Measurements from ENCODE around the gene MRPL23. TPM values are rescaled to one million over a fixed set of nuclear protein-coding genes. Genes with fewer than 3 reads are reported as not detected.

MRPL23 gene
- polyA plus RNA-seq, 1 donor: 70.2 TPM

- Histone ChIP-seq H3K27ac (ENCODE audit: low read length) (no peak overlapping the region), H3K27me3 (ENCODE audit: control insufficient read depth, insufficient read depth, low read length) (no peaks in the 10 kb centered on the region), H3K9me3 (ENCODE audit: control insufficient read depth, low read depth, low read length) (no peaks in the 10 kb centered on the region), H3K4me1 (ENCODE audit: control insufficient read depth, insufficient read depth, low read length) (no peaks in the 10 kb centered on the region), H3K4me3 (ENCODE audit: low read length) (no peak overlapping the region), H3K36me3 (ENCODE audit: control insufficient read depth, insufficient read depth, low read length) (no peaks in the 10 kb centered on the region)
- no CpG with 5 or more reads among the region's 13 CpGs for WGBS (ENCODE audit: insufficient coverage, low lambda C conversion rate)
- no peak for DNase-seq
Observed at GRCh38 chr11:1975185-1975584, 28.1 kb downstream of the MRPL23 start.

DNA sequence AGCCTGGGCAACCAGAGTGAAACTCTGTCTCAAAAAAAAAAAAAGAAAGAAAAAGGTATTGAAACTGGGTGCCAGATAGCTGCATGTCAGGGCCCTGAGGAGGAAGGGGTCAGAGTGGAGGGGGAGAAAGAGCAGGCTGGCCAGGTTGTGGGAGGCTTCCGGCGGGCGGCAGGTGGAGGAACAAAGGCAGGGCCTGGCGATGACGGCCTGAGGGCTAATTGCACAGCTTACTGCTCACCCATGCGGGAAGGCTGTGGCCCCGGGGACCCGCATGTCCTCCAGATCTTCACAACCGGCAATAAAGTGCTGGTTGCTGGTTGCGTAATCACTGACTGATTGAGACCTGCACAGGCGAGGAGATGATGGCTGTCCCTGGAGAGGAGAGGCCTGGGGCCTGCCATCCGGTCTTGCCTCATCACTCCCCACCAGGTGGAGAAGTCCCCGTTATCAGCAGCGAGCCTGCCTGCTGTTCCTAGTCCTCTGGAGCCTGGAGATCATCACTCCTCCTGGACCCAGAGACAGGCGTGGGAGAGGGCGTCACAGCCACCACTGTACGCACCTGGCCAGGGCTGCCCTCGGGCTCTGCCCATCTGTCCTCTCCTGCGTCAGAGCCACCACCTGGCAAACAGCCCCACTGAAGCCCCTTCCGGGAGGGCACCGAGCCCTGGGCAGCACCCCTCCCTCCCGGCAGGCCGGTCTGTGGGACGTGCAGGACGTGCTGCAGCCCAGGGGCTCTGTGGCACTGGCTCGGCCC, 31.8 kb downstream of the MRPL23 start:
- H3K9me3 ChIP-seq (ENCODE audit: control insufficient read depth, low read depth, low read length): no peaks in the 10 kb centered on the region
- WGBS (ENCODE audit: insufficient coverage, low lambda C conversion rate): no CpG with 5 or more reads among the region's 26 CpGs
- H3K4me3 ChIP-seq (ENCODE audit: low read length): no peak overlapping the region
- DNase-seq: no peak
- no peaks in the 10 kb centered on the region for H3K27me3 ChIP-seq (ENCODE audit: control insufficient read depth, insufficient read depth, low read length)
- peaks cover 3% of the 10 kb centered on the region for H3K4me1 ChIP-seq (ENCODE audit: control insufficient read depth, insufficient read depth, low read length)
- H3K36me3 ChIP-seq (ENCODE audit: control insufficient read depth, insufficient read depth, low read length): no peaks in the 10 kb centered on the region
- H3K27ac ChIP-seq (ENCODE audit: low read length): no peak overlapping the region

- Histone ChIP-seq H3K36me3 (ENCODE audit: control insufficient read depth, insufficient read depth, low read length) (no peaks in the 10 kb centered on the region), H3K4me1 (ENCODE audit: control insufficient read depth, insufficient read depth, low read length) (peaks cover 3% of the 10 kb centered on the region), H3K9me3 (ENCODE audit: control insufficient read depth, low read depth, low read length) (no peaks in the 10 kb centered on the region), H3K27me3 (ENCODE audit: control insufficient read depth, insufficient read depth, low read length) (no peaks in the 10 kb centered on the region), H3K4me3 (ENCODE audit: low read length) (no peak overlapping the region), H3K27ac (ENCODE audit: low read length) (no peak overlapping the region)
- DNase-seq: no peak
- no CpG with 5 or more reads among the region's 11 CpGs for WGBS (ENCODE audit: insufficient coverage, low lambda C conversion rate)
Observed at GRCh38 chr11:1979607-1980006, 32.5 kb downstream of the MRPL23 start.

DNA sequence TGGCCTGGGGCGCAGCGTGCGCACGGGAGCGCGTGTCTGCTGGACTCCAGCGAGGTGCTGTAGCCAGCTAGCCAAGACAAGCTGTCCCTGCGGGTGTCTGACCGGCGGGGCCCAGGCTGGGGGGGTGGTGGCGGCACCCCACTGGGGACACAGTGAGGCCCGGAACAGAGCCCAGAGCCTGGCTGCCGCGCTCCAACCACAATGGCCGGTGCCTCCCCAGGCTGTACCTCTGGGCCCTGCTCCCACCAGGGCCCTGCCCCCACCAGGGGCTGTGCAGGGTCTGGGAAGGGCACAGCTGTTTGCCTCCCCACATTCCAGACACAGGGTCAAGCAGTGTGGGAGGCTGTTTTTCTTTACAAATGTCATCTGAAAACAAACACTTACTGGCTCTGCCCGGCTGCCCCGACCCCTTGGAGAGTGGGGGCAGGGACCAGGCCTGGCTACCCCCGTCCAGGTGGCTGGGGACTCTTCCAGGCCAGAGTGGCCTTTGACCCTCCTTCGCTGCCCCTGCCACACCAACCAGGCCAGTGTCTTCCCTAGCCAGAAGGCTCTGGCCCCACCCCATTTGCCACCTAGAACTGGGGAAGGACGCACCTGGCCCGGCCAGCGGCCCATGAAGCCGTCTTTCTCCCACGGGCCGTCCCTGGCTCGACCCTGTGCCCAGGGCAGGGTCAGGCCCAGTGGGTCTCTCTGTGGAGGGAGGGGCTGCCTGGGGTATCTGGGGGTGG, 35.9 kb downstream of the MRPL23 start:
- Histone ChIP-seq H3K36me3 (ENCODE audit: control insufficient read depth, insufficient read depth, low read length) (no peaks in the 10 kb centered on the region), H3K9me3 (ENCODE audit: control insufficient read depth, low read depth, low read length) (no peaks in the 10 kb centered on the region), H3K4me3 (ENCODE audit: low read length) (no peak overlapping the region), H3K4me1 (ENCODE audit: control insufficient read depth, insufficient read depth, low read length) (peaks cover 3% of the 10 kb centered on the region), H3K27me3 (ENCODE audit: control insufficient read depth, insufficient read depth, low read length) (no peaks in the 10 kb centered on the region), H3K27ac (ENCODE audit: low read length) (no peak overlapping the region)
- DNase-seq: no peak
- WGBS (ENCODE audit: insufficient coverage, low lambda C conversion rate): no CpG with 5 or more reads among the region's 26 CpGs

- Histone ChIP-seq H3K9me3 (ENCODE audit: control insufficient read depth, low read depth, low read length) (no peaks in the 10 kb centered on the region), H3K27me3 (ENCODE audit: control insufficient read depth, insufficient read depth, low read length) (no peaks in the 10 kb centered on the region), H3K4me3 (ENCODE audit: low read length) (no peak overlapping the region), H3K36me3 (ENCODE audit: control insufficient read depth, insufficient read depth, low read length) (no peaks in the 10 kb centered on the region), H3K4me1 (ENCODE audit: control insufficient read depth, insufficient read depth, low read length) (peaks cover 3% of the 10 kb centered on the region), H3K27ac (ENCODE audit: low read length) (no peak overlapping the region)
- DNase-seq: peak in 1 of 2 donors; percentile 11
- no CpG with 5 or more reads among the region's 12 CpGs for WGBS (ENCODE audit: insufficient coverage, low lambda C conversion rate)
Observed at GRCh38 chr11:1983601-1983961, 36.4 kb downstream of the MRPL23 start.

DNA sequence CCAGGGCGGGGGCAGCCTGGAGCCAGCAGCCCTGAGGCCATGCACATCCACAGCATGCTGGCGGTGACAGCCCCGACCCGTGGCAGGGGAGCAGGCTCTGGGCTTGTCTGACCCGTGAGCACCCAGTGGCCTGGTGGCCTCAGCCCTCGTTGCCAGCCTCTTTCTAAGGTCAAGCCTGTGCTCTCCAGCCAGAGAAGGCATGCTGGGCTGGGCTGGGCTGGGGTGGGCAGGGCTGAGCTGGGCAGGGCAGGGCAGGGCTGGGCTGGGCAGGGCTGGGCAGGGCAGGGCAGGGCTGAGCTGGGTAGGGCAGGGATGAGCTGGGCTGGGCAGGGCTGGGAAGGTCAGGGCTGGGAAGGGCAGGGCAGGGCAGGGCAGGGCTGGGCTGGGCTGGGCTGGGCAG, 39.9 kb downstream of the MRPL23 start:
- no peak overlapping the region for H3K27ac ChIP-seq (ENCODE audit: low read length)
- no CpG with 5 or more reads among the region's 6 CpGs for WGBS (ENCODE audit: insufficient coverage, low lambda C conversion rate)
- DNase-seq: no peak

GRCh38 chr11:1988174-1988573, 41.0 kb downstream of the MRPL23 start:
- peaks cover 9% of the 10 kb centered on the region for H3K4me1 ChIP-seq (ENCODE audit: control insufficient read depth, insufficient read depth, low read length)
- no peaks in the 10 kb centered on the region for H3K9me3 ChIP-seq (ENCODE audit: control insufficient read depth, low read depth, low read length)
- H3K27ac ChIP-seq (ENCODE audit: low read length): peak overlapping the region; percentile 83
- H3K36me3 ChIP-seq (ENCODE audit: control insufficient read depth, insufficient read depth, low read length): no peaks in the 10 kb centered on the region
- no peak for DNase-seq
- no CpG with 5 or more reads among the region's 11 CpGs for WGBS (ENCODE audit: insufficient coverage, low lambda C conversion rate)
- no peak overlapping the region for H3K4me3 ChIP-seq (ENCODE audit: low read length)
- no peaks in the 10 kb centered on the region for H3K27me3 ChIP-seq (ENCODE audit: control insufficient read depth, insufficient read depth, low read length)

More for the DNA sequence above, 39.9 kb downstream of the MRPL23 start:
- no peaks in the 10 kb centered on the region for H3K36me3 ChIP-seq (ENCODE audit: control insufficient read depth, insufficient read depth, low read length)
- peaks cover 7% of the 10 kb centered on the region for H3K4me1 ChIP-seq (ENCODE audit: control insufficient read depth, insufficient read depth, low read length)
- H3K27me3 ChIP-seq (ENCODE audit: control insufficient read depth, insufficient read depth, low read length): no peaks in the 10 kb centered on the region
- H3K9me3 ChIP-seq (ENCODE audit: control insufficient read depth, low read depth, low read length): no peaks in the 10 kb centered on the region
- H3K4me3 ChIP-seq (ENCODE audit: low read length): no peak overlapping the region

DNA sequence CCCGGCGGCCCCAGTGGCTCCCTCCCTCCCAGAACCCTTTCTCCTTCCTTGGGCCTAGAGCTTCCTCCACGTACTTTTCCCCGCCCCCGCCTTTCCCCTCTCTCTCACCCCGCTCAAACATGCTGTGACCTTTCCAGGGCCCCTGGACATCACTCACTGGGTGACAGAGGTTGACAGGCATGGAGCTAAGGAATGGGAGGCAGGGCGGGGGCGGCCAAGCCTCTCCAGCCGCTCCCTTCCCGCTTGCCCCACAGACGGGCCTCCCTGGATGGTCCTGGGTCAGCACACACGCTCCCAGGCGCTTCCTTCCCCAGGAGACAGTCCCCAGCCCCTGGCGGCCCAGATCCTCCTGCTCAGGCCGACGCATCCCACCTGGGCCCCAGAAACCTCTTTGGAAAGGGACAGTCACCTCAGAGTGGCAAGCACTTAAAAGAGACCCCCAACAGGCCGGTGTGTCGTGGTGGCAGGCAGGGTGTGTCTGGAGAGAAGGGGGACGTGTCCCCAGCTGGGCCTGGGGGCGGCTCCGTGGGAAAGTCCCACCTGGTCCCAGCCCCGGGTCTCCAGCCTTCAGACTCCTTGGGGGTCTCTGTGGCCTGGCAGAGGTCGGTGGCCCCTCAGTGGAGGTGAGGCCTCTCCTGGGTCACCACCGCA, 41.7 kb downstream of the MRPL23 start:
- no CpG with 5 or more reads among the region's 24 CpGs for WGBS (ENCODE audit: insufficient coverage, low lambda C conversion rate)
- peak in 1 of 2 donors; percentile 77 for DNase-seq

DNA sequence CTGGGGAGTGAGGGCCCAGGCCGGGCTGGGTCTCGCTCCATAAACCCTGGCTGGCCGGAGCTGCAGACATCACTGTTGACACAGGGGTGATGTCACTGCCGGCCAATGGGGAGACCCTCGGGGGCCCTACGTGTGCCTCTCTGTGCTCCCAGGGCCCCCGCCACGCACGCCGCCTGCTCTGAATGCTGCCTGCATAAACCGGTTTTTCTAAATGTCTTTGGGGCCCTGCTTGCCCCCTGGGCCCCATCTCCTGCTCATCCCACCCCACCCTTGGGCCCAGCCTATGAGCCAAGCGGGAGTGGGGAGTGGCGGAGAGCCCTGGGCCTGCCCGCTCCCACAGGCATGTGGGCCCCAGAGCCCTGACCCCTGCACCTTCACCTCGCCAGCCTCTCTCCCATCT, 42.8 kb downstream of the MRPL23 start:
- Histone ChIP-seq H3K9me3 (ENCODE audit: control insufficient read depth, low read depth, low read length) (no peaks in the 10 kb centered on the region), H3K36me3 (ENCODE audit: control insufficient read depth, insufficient read depth, low read length) (no peaks in the 10 kb centered on the region), H3K27me3 (ENCODE audit: control insufficient read depth, insufficient read depth, low read length) (no peaks in the 10 kb centered on the region), H3K4me3 (ENCODE audit: low read length) (no peak overlapping the region), H3K27ac (ENCODE audit: low read length) (peak overlapping the region; percentile 70), H3K4me1 (ENCODE audit: control insufficient read depth, insufficient read depth, low read length) (peaks cover 8% of the 10 kb centered on the region)
- no peak for DNase-seq
- WGBS (ENCODE audit: insufficient coverage, low lambda C conversion rate): no CpG with 5 or more reads among the region's 15 CpGs

More for the DNA sequence above, 41.7 kb downstream of the MRPL23 start:
- Histone ChIP-seq H3K9me3 (ENCODE audit: control insufficient read depth, low read depth, low read length) (no peaks in the 10 kb centered on the region), H3K4me3 (ENCODE audit: low read length) (no peak overlapping the region), H3K27ac (ENCODE audit: low read length) (peak overlapping the region; percentile 83), H3K4me1 (ENCODE audit: control insufficient read depth, insufficient read depth, low read length) (peaks cover 8% of the 10 kb centered on the region), H3K27me3 (ENCODE audit: control insufficient read depth, insufficient read depth, low read length) (no peaks in the 10 kb centered on the region), H3K36me3 (ENCODE audit: control insufficient read depth, insufficient read depth, low read length) (no peaks in the 10 kb centered on the region)

DNA sequence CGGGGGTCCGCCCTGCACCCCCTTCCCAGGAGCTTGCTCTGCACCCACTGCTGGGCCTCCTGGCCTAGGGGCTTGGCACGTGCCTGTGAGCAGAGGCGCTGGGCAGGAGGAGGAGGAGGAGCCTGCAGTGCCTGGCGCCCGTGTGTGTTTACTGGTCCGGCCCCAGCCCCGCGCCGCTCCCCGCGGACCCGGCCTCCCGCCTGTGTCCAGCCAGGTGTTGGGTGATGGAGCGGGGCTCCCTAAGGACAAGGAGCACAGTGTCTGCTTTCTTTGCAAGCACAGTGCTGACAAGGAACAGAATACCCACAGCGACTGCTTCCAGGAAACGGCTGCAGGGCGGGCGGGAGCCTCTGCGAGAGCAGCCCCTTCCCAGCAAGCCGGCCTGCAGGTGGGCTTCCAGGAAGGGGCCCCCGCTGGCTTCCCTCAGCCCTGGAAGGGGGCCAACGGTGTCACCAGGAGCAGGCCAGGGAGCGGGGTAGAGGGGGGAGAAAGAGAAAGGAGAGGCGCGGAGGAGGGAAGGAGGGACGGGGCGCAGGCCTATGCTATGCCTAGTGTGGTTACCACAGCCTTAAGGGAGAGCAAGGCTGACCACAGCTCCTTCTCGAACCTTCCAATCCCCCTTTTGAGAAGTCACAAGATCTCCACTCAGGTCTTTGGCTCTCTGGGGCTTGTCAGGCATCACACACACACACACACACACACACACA, 43.9 kb downstream of the MRPL23 start:
- no CpG with 5 or more reads among the region's 29 CpGs for WGBS (ENCODE audit: insufficient coverage, low lambda C conversion rate)
- Histone ChIP-seq H3K27me3 (ENCODE audit: control insufficient read depth, insufficient read depth, low read length) (no peaks in the 10 kb centered on the region), H3K4me1 (ENCODE audit: control insufficient read depth, insufficient read depth, low read length) (peaks cover 8% of the 10 kb centered on the region), H3K9me3 (ENCODE audit: control insufficient read depth, low read depth, low read length) (no peaks in the 10 kb centered on the region), H3K27ac (ENCODE audit: low read length) (no peak overlapping the region), H3K4me3 (ENCODE audit: low read length) (no peak overlapping the region), H3K36me3 (ENCODE audit: control insufficient read depth, insufficient read depth, low read length) (no peaks in the 10 kb centered on the region)
- DNase-seq: no peak

Data from large intestine (tissue), 3 donors.